Mucosa of rectum (tissue), 2 donors: ENCODE data around the gene MAMLD1.

ENCODE experiments used
- H3K27ac ChIP-seq, 2 donors: one replicate each; pipeline ENCODE4 v1.7.0; 2013; ENCODE audit warnings: inconsistent platforms in 2 of 2, low read depth in 2 of 2, low read length in 2 of 2
- H3K27me3 ChIP-seq, 2 donors: one replicate each; pipeline ENCODE4 v1.7.0; 2013; ENCODE audit warnings: low read length in 2 of 2; ENCODE audit not compliant: control insufficient read depth in 2 of 2, insufficient read depth in 2 of 2
- H3K36me3 ChIP-seq, 2 donors: one replicate each; pipeline ENCODE4 v1.7.0; 2013; ENCODE audit warnings: low read length in 2 of 2; ENCODE audit not compliant: control insufficient read depth in 2 of 2, insufficient read depth in 2 of 2
- H3K4me1 ChIP-seq, 2 donors: one replicate each; pipeline ENCODE4 v1.7.0; 2013; ENCODE audit warnings: low read length in 2 of 2, mild to moderate bottlenecking in 1 of 2; ENCODE audit not compliant: control insufficient read depth in 2 of 2, insufficient read depth in 2 of 2
- H3K4me3 ChIP-seq, 2 donors: one replicate each; pipeline ENCODE4 v1.7.0; 2013; ENCODE audit warnings: low read length in 2 of 2
- H3K9ac ChIP-seq, 2 donors: one replicate each; pipeline ENCODE4 v1.7.0; 2013; ENCODE audit warnings: low read length in 2 of 2, low read depth in 1 of 2, mild to moderate bottlenecking in 1 of 2
- H3K9me3 ChIP-seq, 2 donors: one replicate each; pipeline ENCODE4 v1.7.0; 2013; ENCODE audit warnings: low read length in 2 of 2; ENCODE audit not compliant: control insufficient read depth in 2 of 2
- donor health status: healthy.
- donor health status: Normal muscosa, but diverticular disease.

The MAMLD1 gene

DNA sequence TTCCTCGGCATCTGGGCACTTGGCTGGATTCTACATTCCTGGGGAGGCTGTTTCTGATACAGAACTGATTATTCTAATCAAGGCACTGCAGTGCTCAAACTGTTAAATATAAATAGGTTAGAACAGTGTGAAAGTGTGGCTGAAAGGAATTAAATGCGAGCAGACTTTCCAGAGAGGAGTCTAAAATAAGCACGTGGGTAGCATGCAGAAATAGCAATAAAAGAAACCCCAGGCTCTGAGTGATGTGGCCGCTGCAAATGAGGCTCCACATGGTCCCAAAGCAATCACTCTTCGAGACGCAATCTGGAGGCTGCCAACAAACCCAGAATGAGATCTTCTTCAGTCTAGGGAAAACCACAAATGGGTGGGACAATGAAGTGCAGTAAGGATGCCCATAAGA is 174.7 kb downstream of the MAMLD1 start:
- Histone ChIP-seq H3K27ac (no peak overlapping the region), H3K4me3 (no peak overlapping the region), H3K36me3 (no peaks in the 10 kb centered on the region), H3K4me1 (no peaks in the 10 kb centered on the region), H3K27me3 (no peaks in the 10 kb centered on the region), H3K9ac (no peak overlapping the region), H3K9me3 (peaks cover 0 to 4% of the 10 kb centered on the region in 2 donors)

DNA sequence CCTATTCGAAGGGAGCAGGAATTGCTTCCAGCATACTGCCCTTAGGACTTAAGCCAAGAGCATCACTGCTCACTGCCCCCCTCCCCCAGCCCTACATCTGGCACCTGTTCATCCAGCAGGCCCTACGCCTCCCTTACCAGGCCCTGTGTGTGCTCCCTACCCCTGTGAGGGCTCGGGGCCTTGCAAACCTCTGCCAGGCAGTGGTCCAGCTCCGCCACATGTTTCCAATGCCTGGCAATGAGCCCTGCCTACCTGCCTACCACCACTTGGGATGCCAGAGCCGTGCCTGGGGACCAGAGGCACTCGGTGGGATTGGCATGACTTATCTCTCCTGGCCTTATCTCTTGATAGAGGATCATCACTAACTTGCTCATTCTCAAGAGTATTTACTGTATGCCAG is 177.8 kb downstream of the MAMLD1 start:
- no peaks in the 10 kb centered on the region for H3K4me1 ChIP-seq
- no peak overlapping the region for H3K4me3 ChIP-seq
- no peaks in the 10 kb centered on the region for H3K27me3 ChIP-seq
- no peak overlapping the region for H3K9ac ChIP-seq
- no peak overlapping the region for H3K27ac ChIP-seq
- H3K36me3 ChIP-seq: no peaks in the 10 kb centered on the region
- H3K9me3 ChIP-seq: peaks cover 0 to 4% of the 10 kb centered on the region in 2 donors

DNA sequence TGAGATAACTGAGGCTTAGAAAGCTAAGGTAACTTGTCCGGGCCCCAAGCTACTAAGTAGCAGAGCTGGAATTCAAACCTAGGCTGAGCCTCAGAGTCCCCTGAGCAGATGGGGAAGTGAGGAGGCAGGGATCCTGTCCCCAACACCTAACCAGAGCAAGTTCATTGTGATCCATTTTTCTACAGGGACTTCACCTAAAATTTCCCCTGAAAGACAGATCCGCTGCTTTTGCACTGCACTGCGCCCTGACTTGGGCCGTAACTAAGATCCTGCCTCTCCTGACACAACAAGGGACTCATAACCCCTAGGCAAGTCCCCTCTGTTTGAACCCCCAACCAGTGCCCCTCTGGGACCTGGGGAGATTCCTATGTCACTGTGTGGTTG is 179.7 kb downstream of the MAMLD1 start:
- no peaks in the 10 kb centered on the region for H3K27me3 ChIP-seq
- H3K9ac ChIP-seq: no peak overlapping the region
- H3K27ac ChIP-seq: no peak overlapping the region
- H3K4me1 ChIP-seq: peaks cover 5 to 9% of the 10 kb centered on the region in 2 donors
- H3K4me3 ChIP-seq: no peak overlapping the region
- no peaks in the 10 kb centered on the region for H3K9me3 ChIP-seq
- H3K36me3 ChIP-seq: no peaks in the 10 kb centered on the region

DNA sequence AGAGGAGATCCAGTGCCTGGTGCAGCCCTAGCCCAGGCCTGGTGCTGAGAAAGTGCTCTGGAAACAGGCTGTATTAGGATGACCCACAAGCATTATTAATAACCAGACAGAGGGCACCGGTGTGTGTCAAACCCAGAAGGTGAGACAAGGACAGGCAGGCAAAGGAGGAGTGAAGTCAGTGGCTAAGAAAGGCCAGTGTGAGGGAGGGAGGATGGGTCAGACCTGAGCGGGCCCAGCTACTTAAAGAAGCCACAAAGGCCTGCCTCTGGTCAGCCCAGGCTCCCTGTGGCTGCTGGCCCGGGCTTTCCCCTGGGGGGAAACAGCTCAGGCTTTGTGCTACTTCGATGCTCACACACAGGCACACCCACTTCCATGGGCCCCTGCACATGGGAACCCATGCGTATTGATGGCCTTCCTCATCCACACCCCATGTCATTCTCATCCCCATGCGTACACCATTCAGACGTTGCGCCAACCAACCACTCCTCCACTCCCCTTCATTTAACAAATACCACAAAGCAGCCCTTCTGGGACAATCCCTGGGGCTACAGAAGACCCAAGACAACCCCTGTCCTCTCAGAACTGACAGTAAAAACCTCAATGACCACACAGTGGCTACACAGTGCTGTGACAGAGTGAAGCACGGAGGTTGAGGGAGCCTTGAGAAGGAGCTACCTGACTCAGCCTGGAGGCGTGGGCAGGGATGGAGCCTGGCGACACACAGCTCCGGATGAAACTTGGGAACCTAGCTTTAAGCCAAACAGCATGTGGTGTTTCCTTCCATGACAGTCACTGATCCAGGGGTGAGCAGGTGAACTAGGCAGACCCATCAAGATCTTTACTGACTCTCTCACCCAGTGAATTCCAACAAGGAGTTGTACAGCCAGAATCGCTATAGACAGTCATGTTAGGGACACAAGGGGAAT is 180.4 kb downstream of the MAMLD1 start:
- Histone ChIP-seq H3K4me1 (peaks cover 5 to 14% of the 10 kb centered on the region in 2 donors), H3K9me3 (no peaks in the 10 kb centered on the region), H3K4me3 (no peak overlapping the region), H3K27me3 (no peaks in the 10 kb centered on the region), H3K27ac (no peak overlapping the region), H3K9ac (no peak overlapping the region), H3K36me3 (no peaks in the 10 kb centered on the region)

DNA sequence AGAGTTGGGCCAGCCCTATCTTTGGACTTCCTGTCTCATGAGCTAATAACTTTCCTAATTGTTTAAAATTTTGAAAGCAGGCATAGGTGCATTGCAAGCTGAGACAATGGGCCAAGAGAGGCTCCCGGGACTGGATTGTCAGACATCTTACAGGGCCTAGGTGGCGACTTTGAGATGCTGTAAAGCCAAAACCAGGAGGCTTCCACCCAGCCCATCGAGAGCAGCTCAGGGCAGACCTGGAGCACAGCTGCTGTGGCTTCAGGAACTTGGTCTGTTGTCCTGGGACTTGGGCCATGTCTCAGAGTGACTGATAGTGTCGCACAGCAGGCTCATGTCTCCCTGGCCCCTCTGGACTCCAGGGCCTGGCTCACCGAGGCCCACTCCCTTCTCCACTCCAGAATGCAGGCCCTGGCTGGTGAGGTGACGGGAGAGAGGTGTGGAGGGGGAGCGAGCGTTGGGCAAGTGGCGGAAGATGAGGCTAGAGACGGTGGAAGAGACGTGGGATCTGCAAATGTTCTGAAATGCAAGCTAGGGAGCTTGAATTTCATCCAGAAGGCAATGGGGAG is 181.2 kb downstream of the MAMLD1 start:
- H3K9ac ChIP-seq: no peak overlapping the region
- no peaks in the 10 kb centered on the region for H3K9me3 ChIP-seq
- H3K36me3 ChIP-seq: no peaks in the 10 kb centered on the region
- H3K27me3 ChIP-seq: no peaks in the 10 kb centered on the region
- H3K4me3 ChIP-seq: no peak overlapping the region
- peaks cover 5 to 14% of the 10 kb centered on the region in 2 donors for H3K4me1 ChIP-seq
- H3K27ac ChIP-seq: no peak overlapping the region

DNA sequence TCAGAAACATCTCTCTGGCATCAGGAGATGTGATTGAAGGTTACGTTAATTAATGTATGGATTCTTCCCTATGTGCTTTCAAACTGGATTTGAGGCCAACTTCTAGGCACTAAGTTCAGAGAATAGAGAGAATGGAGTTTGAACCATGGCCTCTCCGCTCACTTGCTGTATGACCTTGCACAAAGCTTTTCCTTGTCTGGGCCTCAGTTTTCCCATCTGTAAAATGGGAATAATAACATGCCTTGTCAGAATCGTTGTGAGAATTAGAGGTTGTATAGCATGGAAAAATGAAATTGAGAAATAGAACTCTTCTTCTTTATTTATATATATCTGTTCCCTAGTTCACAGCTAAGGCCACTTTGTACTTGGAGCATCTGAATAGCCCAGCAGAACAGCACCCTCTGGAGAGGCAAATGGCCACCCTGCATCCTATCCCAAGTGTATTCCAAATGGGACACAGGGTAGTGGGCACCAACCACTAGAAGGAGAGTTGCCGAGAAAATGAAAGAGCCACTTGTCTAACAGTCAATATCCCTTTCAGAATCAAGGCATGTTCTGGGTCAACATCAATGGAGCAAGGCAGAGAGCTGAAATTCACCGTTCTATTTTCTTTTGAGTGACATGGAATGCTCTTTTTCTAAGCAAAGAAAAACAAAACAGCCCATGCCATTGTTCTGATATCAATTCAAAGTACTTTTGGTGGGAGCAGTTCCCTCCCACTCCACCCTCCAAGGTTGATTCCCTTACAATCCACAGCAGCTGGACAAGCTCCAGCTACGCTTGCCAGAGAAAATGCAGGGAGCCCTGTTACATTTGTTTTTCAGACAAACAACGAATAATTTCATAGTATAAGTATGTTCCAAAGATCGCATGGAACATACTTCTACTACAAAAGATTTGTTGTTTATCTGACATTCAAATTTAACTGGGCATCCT is 182.0 kb downstream of the MAMLD1 start:
- H3K36me3 ChIP-seq: no peaks in the 10 kb centered on the region
- H3K9ac ChIP-seq: no peak overlapping the region
- no peak overlapping the region for H3K27ac ChIP-seq
- H3K4me3 ChIP-seq: no peak overlapping the region
- no peaks in the 10 kb centered on the region for H3K27me3 ChIP-seq
- H3K9me3 ChIP-seq: no peaks in the 10 kb centered on the region
- H3K4me1 ChIP-seq: peaks cover 5 to 14% of the 10 kb centered on the region in 2 donors

DNA sequence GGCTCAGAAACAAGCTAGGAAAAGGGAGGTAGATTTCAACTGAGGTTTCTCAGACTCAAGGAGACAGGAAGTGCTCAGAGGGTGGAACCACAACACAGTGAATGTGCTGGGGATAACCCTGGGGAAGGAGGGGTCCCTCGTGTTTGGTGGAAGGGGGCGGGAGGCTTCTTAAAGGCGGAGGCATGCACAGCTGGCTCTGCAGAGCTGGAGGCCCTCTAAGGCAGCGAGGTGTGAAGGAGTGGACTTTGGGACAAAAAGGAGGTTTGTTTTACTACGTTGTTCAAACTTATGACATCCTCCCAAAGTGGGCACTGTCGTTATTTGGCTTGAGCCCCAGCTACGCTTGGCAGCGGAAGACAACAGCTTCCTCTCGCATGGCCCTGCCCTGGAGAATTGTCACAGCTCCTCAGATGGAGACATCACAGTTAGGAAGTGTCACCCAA is 183.6 kb downstream of the MAMLD1 start:
- Histone ChIP-seq H3K9me3 (no peaks in the 10 kb centered on the region), H3K27ac (peak overlapping the region; percentile 58 to 62), H3K4me1 (peaks cover 5 to 14% of the 10 kb centered on the region in 2 donors), H3K27me3 (no peaks in the 10 kb centered on the region), H3K9ac (no peak overlapping the region), H3K4me3 (peak overlapping the region in 1 of 2 donors; percentile 52), H3K36me3 (no peaks in the 10 kb centered on the region)

DNA sequence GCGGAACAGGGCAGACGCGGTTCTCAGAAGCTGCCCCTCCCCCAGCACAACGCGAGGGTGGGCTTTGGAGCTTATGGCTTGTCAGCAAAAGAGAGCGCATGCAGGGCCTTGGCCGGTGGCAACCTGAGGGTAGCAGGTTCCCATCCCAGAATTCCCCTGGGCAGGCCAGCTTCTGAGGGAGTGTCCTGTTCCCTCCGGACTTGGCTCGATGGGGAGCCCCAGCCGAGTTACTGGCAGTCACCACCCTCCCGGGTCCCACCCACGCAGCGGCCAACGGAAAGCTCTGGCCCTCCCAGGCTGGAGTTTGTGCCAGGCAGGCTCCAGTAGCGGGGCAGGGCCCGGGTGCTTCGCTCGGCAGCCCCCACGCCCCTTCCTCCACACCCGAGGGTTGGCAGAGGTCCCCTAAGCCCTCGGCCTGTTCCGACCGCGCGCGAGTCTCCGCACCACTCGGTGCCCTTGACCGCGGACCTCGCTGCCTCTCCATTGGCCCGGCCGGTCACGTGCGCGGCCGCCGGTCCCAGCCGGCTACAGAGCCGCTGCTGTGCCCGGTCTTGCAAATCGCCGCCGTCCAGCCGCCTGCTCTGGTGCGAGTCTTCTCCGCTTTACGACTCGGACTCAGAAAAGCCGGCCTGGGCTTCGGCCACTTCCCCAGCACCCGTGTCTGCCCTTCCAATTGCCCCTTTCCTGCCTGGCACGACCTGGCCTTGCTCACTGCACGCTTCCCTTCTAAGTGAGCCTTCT is 184.4 kb downstream of the MAMLD1 start:
- Histone ChIP-seq H3K9ac (peak overlapping the region; percentile 15 to 63), H3K27me3 (no peaks in the 10 kb centered on the region), H3K36me3 (no peaks in the 10 kb centered on the region), H3K4me3 (peak overlapping the region; percentile 47 to 52), H3K4me1 (peaks cover 5 to 14% of the 10 kb centered on the region in 2 donors), H3K9me3 (no peaks in the 10 kb centered on the region), H3K27ac (peak overlapping the region; percentile 58 to 62)

DNA sequence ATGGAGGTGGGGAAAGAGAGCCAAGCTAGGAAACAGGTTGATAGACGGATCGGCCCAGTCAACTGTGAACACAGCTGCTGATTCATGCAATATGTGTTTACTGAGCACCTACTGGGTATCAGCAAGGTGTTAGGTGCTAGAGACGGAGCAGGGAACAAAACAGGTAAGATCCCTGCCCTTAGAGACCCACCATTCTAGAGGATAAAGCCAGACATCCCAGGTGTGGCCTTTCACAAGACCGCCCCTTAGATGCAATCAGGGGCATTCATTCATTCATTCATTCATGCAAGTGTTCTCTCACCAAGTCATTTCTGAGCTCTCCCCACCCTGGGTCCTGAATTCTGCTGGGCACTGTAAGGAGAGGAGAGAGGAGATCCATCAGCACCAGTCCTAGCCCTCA is 185.1 kb downstream of the MAMLD1 start:
- Histone ChIP-seq H3K27ac (peak overlapping the region; percentile 33 to 62), H3K9ac (peak overlapping the region in 1 of 2 donors; percentile 63), H3K4me3 (peak overlapping the region; percentile 38 to 43)

More for the DNA sequence above, 185.1 kb downstream of the MAMLD1 start:
- H3K36me3 ChIP-seq: no peaks in the 10 kb centered on the region
- H3K9me3 ChIP-seq: no peaks in the 10 kb centered on the region
- H3K4me1 ChIP-seq: peaks cover 5 to 14% of the 10 kb centered on the region in 2 donors
- H3K27me3 ChIP-seq: no peaks in the 10 kb centered on the region
